Right atrium auricular region (tissue), 2 donors: ENCODE results near the gene PPP1R14B. TPM values are rescaled to one million over a fixed set of nuclear protein-coding genes. Genes with fewer than 3 reads are reported as not detected.

Experiments used
- DNase-seq: peaks from one replicate; pipeline ENCODE4 v3.0.0-alpha.2; 2019; ENCODE audit warnings: low spot score
- H3K27ac ChIP-seq, 2 donors: fragments of 200-600 bp; sonication (generic); 1 replicate in 1 of 2; 2 replicates in 1 of 2; pipeline ENCODE4 v1.5.1; 2016 to 2019
- H3K27me3 ChIP-seq, 2 donors: fragments of 200-600 bp; sonication (generic); one replicate each; pipeline versions ENCODE4 v1.5.1 to v1.6.0; 2017 to 2019
- H3K36me3 ChIP-seq: fragments of 200-600 bp; sonication (generic); one replicate; pipeline ENCODE4 v1.5.1; 2016
- H3K4me1 ChIP-seq, 2 donors: fragments of 200-600 bp; sonication (generic); one replicate each; pipeline versions ENCODE4 v1.5.1 to v1.6.0; 2017 to 2019
- H3K4me3 ChIP-seq, 2 donors: fragments of 200-600 bp; sonication (generic); 1 replicate in 1 of 2; 2 replicates in 1 of 2; pipeline ENCODE4 v1.5.1; 2017 to 2019; ENCODE audit warnings: mild to moderate bottlenecking in 1 of 2, moderate library complexity in 1 of 2
- H3K9me3 ChIP-seq, 2 donors: fragments of 200-600 bp; sonication (generic); one replicate each; pipeline ENCODE4 v1.5.1; 2019
- total RNA-seq, 2 donors: library from RNA; depleted of rRNA; stranded (reverse); fragments of >200 nt; gene quantifications; one replicate each; pipeline ENCODE4 v1.1.0, GENCODE V29; 2016
- TF ChIP-seq, protein P1 (sequence below), 2 donors: fragments of 200-600 bp; sonication (generic); IDR thresholded peaks; one replicate each; pipeline ENCODE4 v1.5.1; 2019; ENCODE audit warnings: antibody characterized with exemption in 2 of 2

Gene PPP1R14B
- total RNA-seq, 2 donors from 2014 or later, result 76.4 to 99.2 TPM

DNA sequence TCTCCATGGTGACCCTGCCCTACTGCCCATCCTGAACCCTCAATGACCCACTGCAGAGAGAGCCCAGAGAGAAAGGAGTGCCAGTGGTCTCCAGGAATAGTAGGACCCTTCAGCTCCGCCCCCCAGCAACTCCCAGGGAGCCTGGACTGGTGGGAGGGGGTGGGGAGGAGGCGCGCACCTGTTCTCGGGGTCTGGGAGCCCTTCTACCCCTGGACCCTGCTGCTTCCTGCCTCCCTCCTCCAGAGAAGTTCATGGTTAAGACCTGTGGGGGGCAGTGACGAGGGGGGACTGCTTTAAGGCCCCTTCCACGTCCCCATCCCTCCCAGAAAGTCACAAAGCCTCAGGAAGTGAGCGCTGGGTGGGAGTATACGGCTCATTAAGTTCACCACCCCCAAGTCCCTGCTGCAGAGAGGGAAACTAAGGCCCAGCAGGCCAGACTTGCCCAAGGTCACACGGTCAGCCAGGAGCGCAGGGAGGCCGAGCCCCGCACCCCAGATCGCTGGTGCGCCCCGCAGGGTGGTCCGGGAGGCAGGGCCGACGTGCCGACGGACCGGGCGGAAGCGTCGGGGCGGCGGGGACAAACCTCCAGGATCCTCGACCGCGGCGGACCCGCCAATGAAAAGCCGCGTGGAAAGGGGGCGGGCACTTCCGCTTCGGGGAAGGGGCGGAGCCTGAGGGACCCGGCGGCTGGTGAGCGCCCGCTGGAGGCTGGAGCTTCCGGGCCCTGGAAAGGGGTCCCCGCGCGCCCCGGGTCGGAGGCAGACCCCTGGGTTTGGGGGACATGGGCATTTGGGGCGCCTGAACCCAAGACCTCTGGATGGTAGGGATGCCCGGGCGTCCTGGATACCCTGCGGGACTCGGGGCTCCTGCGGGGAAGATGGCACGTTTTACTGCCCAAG lies 20.9 kb downstream of the PPP1R14B start, which contains the start of the genes NUDT22 and TRPT1:
Gene NUDT22, plus strand, starts transcription at position 667 of the 899 bp plus-strand sequence. CDS start 379 bp downstream, outside the sequence.
Gene TRPT1, minus strand, starts transcription at position 579 of the 899 bp plus-strand sequence. Its CDS starts 326 bp downstream, at position 253.
- TF ChIP-seq, protein P1, sequence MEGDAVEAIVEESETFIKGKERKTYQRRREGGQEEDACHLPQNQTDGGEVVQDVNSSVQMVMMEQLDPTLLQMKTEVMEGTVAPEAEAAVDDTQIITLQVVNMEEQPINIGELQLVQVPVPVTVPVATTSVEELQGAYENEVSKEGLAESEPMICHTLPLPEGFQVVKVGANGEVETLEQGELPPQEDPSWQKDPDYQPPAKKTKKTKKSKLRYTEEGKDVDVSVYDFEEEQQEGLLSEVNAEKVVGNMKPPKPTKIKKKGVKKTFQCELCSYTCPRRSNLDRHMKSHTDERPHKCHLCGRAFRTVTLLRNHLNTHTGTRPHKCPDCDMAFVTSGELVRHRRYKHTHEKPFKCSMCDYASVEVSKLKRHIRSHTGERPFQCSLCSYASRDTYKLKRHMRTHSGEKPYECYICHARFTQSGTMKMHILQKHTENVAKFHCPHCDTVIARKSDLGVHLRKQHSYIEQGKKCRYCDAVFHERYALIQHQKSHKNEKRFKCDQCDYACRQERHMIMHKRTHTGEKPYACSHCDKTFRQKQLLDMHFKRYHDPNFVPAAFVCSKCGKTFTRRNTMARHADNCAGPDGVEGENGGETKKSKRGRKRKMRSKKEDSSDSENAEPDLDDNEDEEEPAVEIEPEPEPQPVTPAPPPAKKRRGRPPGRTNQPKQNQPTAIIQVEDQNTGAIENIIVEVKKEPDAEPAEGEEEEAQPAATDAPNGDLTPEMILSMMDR (IDR thresholded peaks at IDR 0.05), result peak in 1 of 2 donors; percentile 50
- Histone ChIP-seq H3K9me3 (no peaks in the 10 kb centered on the region), H3K4me3 (peak within 1 kb of the TSS; percentile 85 to 89), H3K36me3 (peaks cover 8% of the 10 kb centered on the region), H3K4me1 (peaks cover 0 to 46% of the 10 kb centered on the region in 2 donors), H3K27me3 (no peaks in the 10 kb centered on the region), H3K27ac (peak within 1 kb of the TSS; percentile 91 to 97)
- DNase-seq, result peak; percentile 93

DNA sequence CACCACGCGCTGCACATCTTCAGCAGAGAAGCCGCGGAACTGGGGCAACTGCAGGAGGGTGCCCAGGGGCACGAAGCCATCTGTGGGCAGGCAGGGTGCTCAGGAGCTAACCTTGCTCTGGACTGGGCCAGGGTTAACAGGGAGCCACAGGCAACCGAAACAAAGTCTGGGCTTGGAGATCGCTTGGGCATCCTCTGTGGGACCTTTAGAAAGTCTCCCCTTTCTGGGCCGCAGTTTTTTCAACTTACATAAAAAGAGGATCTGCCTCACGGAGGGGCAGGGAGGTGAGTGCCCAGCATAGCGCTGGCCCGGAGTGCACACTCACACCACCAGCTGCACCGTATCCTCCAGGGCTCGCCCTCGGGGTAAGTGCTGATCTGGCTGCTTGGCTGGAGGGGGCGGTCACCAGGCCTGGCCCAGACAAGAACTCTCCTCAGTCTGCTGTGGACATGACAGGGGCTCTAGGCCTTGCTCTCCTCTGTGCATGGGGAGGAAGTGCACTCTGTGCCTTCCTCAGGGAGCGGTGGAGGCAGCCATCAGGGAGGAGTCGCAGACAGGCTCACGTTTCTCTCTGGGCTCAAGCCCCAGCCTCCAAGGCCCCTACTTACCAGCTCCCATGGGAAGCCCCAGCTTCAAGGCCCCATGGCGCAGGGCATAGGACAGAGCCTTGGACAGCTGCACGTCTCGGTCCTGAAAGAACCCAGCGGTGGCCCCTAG lies 21.7 kb downstream of the PPP1R14B start:
- peaks cover 16% of the 10 kb centered on the region for H3K36me3 ChIP-seq
- no peak for DNase-seq
- H3K27me3 ChIP-seq, result no peaks in the 10 kb centered on the region
- H3K4me1 ChIP-seq, result peaks cover 0 to 43% of the 10 kb centered on the region in 2 donors
- H3K4me3 ChIP-seq, result peak overlapping the region; percentile 85 to 89
- TF ChIP-seq, protein P1 (IDR thresholded peaks at IDR 0.05), result no peak
- no peaks in the 10 kb centered on the region for H3K9me3 ChIP-seq
- H3K27ac ChIP-seq, result peak overlapping the region; percentile 91 to 97

DNA sequence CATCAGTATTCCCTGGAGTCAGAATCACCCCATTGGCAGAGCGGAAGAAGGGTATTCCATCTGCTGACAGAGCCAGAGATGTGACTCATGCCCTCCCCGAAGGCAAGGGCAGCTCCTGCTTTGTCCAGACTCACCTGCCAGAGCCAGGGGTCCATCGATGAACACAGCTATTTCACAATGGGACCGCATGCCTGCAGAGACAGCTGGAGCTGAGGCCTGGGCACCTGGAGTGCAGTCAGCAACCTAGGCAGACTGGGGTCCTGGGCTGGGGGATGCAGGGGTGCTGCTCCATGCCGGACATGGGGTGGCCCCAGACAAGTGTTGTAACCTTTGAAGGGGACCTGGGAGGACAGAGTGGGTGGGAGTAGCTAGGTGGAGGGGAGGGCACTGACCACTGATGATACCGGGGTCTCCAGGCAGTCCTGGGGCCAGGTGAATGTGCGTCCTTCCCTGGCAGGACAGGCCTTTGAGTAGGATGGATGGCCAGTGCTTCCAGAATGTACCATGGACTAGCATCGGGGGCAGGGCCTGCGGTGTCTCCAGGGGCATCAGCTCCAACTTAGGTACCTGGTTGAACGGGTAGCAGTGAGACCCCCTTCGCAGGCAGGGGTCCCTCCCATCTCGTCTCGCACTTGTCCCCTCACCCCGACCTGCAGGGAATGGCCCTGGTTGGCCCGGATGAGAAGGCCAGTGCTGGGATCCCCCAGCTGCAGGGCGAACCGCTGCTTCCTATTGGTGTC lies 22.4 kb downstream of the PPP1R14B start:
- no peaks in the 10 kb centered on the region for H3K9me3 ChIP-seq
- H3K27ac ChIP-seq, result no peak overlapping the region
- H3K27me3 ChIP-seq, result no peaks in the 10 kb centered on the region
- TF ChIP-seq, protein P1 (IDR thresholded peaks at IDR 0.05), result no peak
- no peak for DNase-seq
- peaks cover 17% of the 10 kb centered on the region for H3K36me3 ChIP-seq
- H3K4me3 ChIP-seq, result no peak overlapping the region
- peaks cover 0 to 35% of the 10 kb centered on the region in 2 donors for H3K4me1 ChIP-seq

DNA sequence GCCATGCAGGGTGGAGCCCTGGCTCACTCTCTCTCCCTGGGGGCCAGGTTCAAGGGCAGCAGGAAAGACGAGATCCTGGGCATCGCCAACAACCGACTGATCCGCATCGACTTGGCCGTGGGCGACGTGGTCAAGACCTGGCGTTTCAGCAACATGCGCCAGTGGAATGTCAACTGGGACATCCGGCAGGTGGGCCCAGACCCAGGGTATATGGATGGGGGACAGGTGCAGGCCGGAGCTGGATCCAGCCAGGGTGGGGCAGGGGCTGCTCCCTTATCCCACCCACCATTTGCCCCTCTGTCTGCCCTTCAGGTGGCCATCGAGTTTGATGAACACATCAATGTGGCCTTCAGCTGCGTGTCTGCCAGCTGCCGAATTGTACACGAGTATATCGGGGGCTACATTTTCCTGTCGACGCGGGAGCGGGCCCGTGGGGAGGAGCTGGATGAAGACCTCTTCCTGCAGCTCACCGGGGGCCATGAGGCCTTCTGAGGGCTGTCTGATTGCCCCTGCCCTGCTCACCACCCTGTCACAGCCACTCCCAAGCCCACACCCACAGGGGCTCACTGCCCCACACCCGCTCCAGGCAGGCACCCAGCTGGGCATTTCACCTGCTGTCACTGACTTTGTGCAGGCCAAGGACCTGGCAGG lies 23.6 kb downstream of the PPP1R14B start:
- no peaks in the 10 kb centered on the region for H3K27me3 ChIP-seq
- H3K4me1 ChIP-seq, result peaks cover 0 to 30% of the 10 kb centered on the region in 2 donors
- H3K4me3 ChIP-seq, result no peak overlapping the region
- TF ChIP-seq, protein P1 (IDR thresholded peaks at IDR 0.05), result no peak
- no peaks in the 10 kb centered on the region for H3K9me3 ChIP-seq
- no peak overlapping the region for H3K27ac ChIP-seq
- peaks cover 17% of the 10 kb centered on the region for H3K36me3 ChIP-seq
- DNase-seq, result no peak

DNA sequence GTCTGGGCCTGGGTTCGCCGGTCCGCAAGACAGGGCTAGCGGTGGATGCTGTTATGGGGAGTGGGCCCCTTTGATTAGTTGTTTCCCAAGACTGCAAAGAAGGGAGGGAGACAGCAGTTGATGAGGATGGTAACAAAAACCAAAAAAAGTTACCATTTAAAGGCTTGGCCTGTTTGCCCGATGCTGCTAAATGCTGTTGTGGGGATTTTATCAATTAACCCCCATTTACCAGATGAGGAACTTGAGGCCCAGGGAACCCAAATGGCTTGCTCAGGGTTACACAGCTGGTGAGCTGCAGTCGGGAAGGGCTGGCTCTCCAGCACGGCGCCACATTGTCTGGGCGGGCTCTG lies 24.1 kb downstream of the PPP1R14B start:
- Histone ChIP-seq H3K4me1 (peaks cover 0 to 25% of the 10 kb centered on the region in 2 donors), H3K27ac (no peak overlapping the region), H3K27me3 (no peaks in the 10 kb centered on the region), H3K4me3 (no peak overlapping the region), H3K36me3 (peaks cover 17% of the 10 kb centered on the region), H3K9me3 (no peaks in the 10 kb centered on the region)
- no peak for DNase-seq
- TF ChIP-seq, protein P1 (IDR thresholded peaks at IDR 0.05), result no peak
